GM19043 (cell line): Measurements from ENCODE around the gene IPO8.

Source experiments
- ATAC-seq: cut with Tn5 transposase; IDR thresholded peaks from one replicate; pipeline ENCODE4 v1.9.1; 2021; ENCODE audit warnings: low read depth; ENCODE audit not compliant: unreplicated experiment

IPO8 gene

GRCh38 chr12:30695199-30696102, at the start of gene IPO8:
Gene IPO8 (minus strand): TSS chr12:30695869. CDS start chr12:30695647, 222 bp downstream.
- peak; percentile 68 for ATAC-seq

- ATAC-seq, result no peak
Measured at GRCh38 chr12:30744321-30744720, 48.7 kb upstream of the IPO8 start.

DNA sequence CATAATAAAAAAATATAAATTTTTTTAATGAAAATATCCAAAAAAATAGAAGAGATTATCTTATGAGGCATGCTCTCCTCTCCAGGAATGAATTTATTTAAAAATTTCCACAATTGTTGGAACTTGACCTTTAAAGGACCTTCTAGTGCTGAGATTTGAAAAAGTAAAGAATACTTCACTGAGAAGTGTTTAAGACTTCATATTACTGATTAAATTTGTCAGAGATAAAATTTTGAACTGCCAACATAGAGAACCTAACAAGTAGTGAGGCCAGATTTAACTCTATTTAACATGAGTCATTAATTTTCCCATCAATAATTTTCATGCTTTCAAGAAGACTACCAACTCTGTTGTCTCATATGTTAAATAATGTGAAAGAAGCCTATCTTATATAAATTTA, 44.6 kb upstream of the IPO8 start:
- no peak for ATAC-seq

GRCh38 chr12:30739020-30739419, 43.4 kb upstream of the IPO8 start:
- ATAC-seq, result no peak

DNA sequence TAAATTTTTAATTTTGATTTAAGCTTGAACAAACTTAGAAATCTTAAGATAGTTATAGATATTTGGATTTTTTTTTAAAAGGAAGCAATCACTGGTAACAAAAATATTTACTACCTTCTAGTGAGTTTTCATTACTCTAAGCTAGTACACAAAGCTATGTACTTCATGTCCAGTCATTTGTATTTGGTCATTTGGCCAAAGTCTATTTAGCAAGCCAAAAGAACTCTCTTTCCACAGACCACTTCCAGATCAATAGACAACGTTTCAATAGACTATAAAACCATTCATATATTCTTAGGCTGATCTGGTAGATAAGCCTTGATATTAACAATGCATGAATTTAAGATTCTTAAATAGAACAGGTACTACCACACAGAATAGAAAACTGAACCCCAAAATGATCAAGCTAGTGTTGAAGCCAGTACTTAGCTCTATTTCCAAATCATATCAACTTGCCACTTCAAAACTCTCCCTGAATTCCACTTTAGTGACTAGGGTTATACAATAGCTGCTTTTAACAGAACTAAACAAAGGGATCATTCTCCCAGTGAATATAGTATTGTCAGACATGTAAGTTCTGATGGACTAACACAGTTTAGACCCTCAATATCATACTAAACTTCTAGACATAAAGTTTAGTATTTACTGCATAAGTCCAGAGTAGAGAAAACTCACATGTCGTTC, 37.4 kb upstream of the IPO8 start:
- no peak for ATAC-seq

DNA sequence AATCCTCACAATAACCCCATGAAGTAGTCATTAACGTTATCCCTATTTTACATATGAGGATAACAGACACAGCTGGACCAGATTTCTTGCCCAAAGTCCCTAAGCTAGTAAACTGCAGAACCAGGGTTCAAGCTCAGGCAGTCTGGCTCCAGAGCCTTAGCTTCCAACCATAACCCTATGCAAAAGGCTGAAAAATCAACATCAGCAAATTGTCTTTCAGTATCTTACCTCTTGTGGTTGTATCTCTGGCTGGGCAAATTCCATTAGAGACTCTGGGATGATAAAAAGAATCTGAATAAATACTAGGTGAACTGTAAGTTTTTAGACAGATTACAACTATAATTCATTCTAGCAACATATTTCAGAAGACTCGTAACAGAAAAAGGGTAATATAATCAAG, 34.3 kb upstream of the IPO8 start:
- no peak for ATAC-seq

- ATAC-seq, result no peak
Measured at GRCh38 chr12:30729547-30729946, 33.9 kb upstream of the IPO8 start.

- ATAC-seq, result no peak
Measured at GRCh38 chr12:30726647-30727046, 31.0 kb upstream of the IPO8 start.

- ATAC-seq, result no peak
Measured at GRCh38 chr12:30725739-30726138, 30.1 kb upstream of the IPO8 start.

- ATAC-seq, result no peak
Measured at GRCh38 chr12:30719060-30719459, 23.4 kb upstream of the IPO8 start.

DNA sequence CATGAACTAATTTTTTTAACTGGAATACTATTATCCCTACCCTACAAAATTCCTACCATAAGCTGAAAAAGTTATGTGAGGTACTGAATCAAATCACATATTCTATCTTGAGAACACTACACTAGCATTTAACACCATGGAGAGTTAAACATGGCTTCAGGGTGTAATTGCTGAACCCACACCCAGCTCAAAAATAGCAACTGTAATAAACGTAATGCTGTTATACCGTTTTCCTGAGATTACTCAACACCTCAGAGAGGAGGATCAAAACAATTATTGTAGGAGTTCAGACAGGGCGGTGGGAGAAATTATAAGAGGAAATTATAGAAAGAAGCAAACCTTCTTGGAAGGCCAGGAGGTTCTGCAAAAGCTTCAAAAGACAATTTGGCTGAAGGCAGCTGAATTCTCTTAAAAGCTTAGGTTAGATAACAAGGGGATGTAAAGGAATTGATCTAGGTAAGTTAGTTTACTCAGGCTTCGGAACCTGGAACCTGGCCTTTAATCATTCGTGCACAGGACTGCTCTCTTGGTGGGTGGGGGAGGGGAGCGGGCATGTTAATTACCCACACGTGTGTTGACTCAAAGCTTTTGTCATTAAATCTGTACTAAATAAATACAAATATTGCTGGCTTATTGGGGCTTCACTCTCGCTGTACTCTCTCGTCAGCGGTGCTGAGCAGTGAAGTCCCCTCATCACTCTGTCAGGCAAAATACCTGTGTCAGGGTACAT, 12.1 kb upstream of the IPO8 start:
- no peak for ATAC-seq

DNA sequence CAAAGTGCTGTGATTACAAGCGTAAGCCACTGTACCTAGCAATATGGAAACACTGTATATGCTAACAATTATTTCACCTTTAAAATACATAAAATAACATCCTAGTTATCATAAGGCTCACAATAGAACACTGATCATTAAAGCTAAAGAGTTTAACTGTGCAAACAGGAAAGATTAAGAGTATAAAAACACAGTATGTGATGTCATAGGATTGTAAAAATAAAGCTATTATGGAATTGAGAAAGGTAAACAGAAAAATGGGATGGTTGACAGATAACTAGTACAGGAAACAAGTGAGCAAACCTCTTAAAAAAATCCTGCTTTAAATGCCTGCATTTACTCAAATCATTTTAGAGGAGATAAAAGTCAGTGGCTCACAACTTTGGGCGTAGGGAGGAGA, 10.8 kb upstream of the IPO8 start:
- no peak for ATAC-seq

GRCh38 chr12:30701056-30701455, 5.4 kb upstream of the IPO8 start:
- ATAC-seq, result no peak

DNA sequence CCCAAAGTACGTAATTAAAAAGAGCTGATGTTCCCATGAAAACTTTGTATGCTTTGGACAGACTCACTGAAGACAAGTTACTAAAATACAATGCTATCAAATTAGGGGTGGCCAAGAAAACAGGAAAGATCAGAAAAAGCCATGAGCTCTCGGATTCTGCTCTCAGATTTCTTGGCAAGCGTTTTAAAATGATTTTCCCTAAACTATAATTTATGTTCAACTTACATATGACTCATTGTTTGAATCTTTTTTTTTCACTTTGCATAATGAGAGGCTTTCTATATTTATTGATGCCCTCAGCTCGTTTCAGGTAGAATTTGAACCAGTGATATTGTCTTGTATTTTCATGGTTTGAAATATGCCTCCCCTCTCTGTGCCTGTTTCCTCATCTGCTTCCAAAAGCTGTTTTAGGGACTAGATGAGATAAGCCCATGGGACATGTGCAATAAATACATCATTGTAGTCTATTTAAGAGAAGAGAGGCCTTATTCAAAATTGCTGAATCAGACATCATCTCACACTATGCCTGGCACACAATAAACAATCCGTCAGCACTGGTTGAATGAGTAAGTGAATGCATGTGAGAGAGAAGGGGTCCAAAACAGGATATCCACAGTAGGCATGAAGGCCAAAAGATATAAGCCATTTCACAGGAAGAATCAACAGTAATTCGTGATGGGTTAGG, 4.7 kb upstream of the IPO8 start:
- ATAC-seq, result no peak

DNA sequence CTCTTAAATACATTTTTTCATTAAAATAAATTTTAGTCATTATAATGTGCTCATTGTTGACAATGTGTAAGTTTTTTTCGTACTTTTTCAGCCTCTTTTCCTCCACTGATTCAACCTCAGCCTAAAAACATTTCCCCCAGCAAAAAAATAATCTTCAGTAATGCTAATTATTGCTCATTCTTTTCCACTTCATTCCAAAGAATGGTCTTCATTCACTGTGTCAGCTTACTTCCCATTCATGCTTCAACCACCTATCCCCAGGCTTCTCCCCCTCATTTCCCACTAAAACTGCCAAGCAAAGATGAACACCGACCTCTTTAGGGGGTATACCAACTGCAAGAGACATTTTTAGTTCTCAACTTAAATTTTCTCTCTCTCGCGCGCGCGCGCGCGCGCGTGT, 2.7 kb upstream of the IPO8 start:
- ATAC-seq, result no peak

GRCh38 chr12:30696943-30697342, 1.3 kb upstream of the IPO8 start:
- ATAC-seq, result no peak

DNA sequence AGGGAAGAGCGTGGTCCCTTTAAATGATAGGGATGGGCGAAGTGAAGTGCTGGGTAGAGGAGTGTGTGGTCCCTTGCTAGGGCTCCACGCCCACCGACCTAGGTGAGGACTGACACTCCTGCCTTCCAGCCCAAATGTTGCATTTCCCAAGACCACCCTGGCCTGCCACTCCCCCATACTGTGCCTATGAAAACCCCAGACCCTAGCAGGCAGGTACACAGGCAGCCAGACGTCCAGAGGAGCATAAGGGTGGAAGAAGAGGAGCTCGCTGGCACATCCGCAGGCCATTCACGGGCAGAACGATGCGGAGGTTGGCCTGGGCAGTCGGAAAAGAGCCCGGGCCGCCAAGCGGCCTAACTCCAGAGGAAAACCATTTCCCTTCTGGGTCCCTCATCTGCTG, 817 bp upstream of the IPO8 start:
- no peak for ATAC-seq

GRCh38 chr12:30696103-30696408, 387 bp upstream of the IPO8 start:
- ATAC-seq, result peak; percentile 25

GRCh38 chr12:30694412-30695198, 1.1 kb downstream of the IPO8 start:
- no peak for ATAC-seq

DNA sequence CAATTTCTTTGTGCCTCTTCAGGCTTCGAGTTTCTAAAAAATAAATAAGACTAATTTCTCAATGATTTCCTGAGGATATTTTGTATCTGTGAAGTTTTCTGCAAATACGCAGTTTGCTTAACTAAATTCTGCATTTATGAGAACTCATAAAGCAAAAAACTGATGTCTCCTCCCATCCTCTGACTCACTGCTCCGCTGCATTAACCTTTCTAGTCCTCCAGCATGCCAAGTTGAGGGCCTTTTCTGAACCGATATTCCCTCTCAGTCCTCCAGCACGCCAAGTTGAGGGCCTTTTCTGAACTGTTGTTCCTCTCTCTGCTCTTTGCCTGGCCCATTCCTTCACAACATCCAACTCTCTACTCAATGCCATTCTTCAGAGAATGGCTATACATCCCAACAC, 3.2 kb downstream of the IPO8 start:
- ATAC-seq, result no peak
